HG03571 (cell line): ENCODE data around the gene DBX2.
"Not testable (repeated sequence)": the region's sequence is repeated elsewhere in the genome, so short reads cannot be mapped to it uniquely, and the experiment has no call there.

Source experiments
- ATAC-seq: cut with Tn5 transposase; IDR thresholded peaks from one replicate; pipeline ENCODE4 v1.9.1; 2021; ENCODE audit not compliant: unreplicated experiment

The DBX2 gene

DNA sequence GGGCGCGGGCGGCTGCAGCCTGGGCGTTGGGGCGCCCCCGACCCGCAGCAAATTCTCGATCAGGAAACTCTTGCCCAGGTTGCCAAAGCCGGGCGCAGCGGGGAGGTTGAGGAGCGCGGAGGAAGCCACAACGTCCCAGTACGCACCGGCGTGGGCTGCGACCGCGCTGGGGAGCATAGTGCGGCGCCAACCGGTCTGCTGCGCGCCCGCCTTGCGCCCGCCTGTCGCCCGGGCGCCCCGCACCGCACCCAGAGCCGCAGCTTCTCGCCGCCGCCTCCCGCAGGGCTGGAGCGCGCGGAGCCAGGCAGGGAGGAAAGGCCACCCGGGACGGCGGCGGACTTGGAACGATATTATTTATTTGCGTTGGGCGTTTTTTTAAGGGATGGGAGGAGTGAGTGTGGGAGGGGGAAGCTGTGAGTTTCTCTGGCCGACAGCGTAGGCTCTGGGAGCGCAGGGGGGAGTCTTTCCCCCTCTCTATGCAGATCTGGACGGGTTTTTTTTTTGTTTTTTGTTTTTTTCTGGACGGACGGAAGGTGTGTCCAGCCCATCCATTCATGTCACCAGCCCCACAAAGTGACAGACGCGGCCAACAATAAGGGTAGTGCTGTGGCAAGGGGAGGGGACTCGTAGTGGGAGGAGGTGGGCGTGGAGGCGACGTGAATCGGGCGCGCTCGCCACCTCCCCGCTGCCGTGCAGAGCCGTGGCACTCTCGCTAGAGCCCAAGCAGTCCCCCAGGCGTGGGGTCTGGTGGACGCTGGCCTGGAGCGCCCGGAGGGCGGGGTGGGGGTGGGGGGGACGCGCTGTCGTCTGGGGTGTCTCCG is at the start of gene DBX2:
Gene DBX2 (minus strand): TSS at position 349 of the 821 bp plus-strand sequence. CDS start 172 bp downstream, at position 177.
- no peak for ATAC-seq

DNA sequence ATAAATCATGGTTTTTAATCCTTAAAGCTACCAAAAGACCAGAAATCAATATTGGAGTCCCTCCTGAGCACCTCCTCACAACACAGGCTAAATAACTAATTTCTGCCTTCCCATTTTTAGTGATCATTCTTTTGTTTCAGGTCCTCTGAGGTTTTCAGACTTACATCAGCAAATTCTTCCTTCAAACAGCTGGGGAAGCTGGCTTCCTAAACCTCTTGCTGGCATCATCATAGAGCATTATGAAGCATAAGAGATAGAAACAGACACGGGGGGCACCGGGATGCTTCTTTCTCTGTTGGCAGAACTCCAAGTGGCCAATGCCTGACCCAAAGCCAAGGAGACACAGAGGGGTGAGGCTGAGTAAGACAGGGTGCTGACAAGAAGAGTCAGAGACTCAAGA is 47.9 kb upstream of the DBX2 start:
- no peak for ATAC-seq

DNA sequence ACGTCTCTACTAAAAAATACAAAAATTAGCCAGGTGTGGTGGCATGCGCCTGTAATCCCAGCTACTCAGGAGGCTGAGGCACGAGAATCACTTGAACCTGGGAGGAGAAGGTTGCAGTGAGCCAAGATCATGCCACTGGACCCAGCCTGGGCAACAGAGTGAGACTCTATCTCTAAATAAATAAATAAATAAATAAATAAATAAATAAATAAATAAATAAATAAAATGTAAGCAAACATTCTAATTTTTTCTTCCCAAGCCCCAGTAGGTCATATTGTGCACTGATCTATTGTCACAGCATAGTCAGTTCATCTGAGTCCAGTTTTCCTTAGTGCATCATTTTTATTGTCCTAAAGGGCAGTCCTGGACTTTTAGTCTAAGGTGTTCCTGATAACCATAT is 44.5 kb upstream of the DBX2 start:
- not testable (repeated sequence) for ATAC-seq

DNA sequence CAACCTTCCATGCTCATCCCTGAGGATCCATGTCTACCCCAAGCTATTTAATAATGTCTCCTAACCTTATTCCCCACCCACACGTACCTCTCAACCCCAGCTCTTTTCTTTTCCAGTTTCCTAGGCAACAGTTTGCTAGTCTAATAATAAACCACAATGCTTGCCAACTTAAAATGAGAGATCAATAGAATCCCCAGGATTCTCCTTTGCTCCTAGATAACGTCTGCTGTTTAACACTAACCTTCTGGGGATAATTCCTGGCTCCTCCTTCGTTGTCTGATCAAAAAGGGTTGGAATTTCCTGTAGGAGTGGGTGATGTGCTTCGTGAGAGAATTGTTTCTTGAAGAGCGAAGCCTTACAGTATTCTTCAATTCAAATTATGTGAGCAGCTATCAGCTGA is 42.2 kb upstream of the DBX2 start:
- no peak for ATAC-seq

DNA sequence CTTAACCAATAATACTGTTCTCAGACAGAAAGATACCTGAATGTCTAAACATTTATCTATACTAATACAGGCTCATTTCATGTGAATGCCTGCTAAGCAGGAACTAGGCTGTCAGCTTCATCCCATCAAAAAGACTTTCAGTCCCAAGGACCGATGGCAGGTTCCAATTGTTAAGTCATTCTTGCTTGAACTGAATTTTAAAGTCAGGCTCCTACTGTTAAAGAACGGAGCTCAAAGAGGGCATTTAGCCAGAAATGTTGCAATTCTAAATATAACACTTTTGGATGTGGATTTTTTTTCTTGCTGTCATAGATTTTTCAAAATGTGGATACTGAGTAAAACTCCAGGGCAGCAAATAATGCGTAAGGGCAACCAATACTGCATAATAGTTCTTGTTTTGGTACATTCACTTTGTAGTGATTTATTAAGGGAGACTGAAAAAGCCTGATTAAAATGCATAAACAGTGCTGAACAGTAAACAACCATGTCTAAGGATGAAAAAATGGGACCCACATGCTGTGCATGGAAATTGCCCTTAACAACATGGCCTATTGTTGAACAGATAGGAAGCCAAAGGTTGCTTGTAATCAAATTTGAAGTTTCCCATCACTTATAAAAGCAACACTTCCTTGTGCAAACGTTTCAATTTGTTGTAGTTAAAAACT is 38.6 kb upstream of the DBX2 start:
- no peak for ATAC-seq

DNA sequence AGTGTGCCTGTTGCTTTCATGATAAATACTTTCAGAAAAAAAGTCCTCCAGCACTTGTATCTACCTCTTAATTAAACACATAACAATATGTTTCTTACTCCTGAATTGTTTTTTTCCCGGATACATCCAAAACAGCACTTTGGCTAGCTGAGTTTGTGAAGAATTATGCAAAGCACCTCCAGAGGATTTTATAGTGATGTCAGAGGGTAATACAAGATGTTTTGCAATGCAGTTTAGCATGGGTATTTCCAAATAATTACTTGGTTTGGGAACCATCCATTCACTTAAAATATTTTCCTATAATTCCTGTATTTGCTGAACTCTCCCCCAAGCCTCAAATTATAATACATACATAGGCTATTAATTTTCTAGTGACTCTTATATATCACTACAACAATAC is 37.7 kb upstream of the DBX2 start:
- ATAC-seq: no peak

DNA sequence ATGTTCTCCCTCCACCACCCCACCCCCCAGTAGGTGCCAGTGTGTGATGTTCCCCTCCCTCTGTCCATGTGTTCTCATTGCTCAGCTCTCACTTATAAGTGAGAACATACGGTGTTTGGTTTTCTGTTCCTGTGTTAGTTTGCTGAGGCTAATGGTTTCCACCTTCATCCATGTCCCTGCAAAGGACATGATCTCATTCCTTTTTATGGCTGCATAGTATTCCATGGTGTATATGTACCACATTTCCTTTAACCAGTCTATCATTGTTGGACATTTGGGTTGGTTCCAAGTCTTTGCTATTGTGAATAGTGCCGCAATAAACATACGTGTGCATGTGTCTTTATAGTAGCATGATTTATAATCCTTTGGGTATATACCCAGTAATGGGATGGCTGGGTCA is 33.3 kb upstream of the DBX2 start:
- not testable (repeated sequence) for ATAC-seq

DNA sequence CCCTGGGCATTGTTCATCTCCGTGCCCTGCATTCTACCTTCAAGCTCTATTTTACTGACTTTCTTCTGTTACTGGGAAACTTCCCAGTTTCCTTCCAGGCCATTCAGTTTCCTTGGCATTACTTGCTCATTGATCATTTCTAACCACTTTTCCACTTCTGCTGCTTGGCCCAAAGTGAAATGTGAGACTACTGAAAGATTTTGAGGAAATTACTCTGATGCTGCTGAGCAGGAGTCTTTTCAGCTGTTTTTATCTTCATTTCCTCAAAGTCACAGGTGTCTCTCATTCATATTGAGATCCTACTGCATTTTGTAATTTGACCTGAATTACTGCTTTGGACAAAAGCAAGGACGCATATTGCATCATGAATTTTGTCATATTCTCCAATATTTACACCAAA is 26.4 kb upstream of the DBX2 start:
- no peak for ATAC-seq

DNA sequence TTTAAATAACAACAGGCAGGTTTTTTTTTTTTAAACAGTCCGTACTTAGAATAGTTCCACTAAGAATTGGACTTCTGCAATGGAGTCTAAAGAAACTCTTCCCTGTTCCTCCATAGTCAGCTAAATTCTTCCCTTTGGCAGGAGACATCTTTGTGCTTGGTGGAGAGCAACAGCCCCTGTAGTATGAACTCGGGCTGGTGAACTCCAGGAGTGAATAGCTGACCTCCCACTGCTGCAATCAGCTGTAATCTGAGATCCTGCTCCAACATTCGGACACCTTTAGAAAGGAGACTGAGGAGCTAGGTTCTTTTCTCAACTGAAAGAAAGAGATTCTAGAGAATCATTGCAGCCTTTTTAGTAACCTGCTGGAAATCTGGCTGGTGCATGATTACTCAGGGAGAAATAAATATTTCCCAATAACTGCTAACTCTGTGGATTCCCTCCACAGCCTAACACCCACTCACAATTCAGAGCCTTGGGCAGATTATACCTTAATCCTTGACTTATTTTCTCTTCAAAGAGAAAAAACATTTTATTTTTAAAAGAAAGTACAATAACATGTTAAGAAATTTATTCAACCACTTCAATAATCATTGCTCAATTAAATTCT is 25.6 kb upstream of the DBX2 start:
- ATAC-seq: no peak

DNA sequence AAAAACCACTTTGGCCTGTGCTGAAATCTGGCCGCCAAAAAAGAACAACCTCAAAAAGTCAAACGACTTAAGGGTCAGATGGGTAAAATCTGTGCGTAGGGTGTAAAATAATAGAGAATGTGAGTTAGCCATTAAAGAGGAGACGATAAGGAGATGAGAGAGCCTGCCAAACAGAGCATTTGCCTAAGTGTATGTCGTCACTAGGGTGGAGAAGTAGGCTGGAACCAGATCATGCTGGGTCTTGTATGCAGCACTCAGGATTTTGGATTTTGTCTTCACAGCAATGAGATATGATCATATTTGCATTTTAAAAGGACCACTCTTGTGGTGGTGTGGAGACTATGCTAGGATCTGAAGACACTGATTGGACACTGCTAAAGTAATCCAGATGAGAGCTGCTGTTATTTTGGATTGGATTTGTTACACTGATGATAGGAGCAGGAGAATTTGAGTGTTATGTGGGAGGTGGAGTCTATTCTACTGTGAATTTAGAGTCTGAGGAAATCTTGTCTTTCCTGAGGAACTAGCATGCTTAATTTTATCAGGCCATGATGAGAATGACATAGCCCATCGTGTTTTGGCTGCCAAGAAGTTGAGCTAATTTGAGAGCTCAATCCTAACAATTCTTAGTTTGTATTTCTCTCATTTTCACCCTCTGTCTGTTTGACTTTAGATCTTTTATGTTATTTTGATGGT is 24.8 kb upstream of the DBX2 start:
- no peak for ATAC-seq

DNA sequence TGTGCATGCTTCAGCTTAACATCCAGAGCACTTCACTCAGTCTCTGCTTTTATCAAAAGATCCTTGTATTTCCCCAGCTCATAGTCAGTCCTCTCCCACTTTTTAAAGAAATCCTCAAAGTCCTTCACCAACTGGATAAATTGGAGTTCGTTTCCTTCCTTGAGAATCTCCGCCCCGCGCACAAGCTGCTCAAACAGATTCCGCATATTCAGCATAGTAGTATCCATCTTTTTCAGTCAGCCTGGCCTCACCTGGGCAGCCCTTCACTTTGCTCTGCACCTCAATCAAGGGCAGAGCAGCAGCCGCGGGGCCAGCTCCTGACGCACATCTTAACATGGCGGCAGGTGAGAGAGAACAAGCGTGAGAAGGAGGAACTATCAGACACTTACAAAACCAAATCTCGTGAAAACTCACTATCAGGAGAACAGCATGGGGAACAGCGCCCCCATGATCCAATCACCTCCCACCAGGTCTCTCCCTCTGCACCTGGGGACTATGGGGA is 14.3 kb upstream of the DBX2 start:
- ATAC-seq: no peak

DNA sequence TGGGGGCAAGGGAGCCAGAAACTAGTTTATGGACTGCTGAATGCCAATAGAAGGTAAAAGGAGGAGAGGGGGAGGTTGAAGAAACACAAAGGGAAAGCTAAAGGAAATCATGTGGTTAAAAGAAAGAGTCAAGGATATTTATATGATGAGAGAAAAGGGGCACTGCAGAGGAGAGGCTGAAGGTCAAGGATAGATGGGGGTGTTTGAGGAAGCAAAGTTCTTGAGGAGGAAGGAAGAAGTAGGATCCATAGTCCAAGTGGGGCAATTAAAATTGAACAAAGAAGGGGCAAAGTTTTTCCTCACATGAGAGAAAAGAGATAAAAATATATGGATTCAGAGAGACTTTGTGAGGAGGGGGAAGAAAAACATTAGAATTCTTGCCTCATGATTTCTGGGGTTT is 10.1 kb upstream of the DBX2 start:
- no peak for ATAC-seq

DNA sequence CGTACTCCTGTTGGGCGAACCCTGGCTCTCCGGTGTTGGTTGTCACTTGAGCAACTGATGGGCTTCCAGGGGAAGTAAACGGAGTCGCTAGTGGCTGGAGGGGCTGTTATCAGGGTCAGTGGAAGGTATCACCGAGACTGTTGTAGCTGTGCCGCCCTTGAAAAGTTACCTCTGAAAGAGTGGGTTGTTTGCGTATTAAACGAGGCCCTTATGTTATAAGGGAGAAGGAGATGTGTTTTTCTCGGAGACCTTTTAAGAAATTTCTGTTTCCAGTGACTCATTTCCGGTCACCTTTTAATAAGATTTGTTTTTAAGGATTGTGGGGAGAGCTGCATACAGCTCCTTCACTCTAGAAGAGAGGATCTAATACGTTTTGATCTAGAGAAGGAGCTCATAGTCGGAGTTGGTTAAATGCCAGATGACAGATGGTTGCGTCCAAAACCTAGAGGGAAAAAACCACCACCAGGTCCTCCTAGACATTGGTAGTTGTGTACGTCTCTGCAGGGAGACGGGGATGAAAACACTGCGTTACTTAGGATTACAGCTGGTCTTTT is 750 bp upstream of the DBX2 start:
- ATAC-seq: no peak

DNA sequence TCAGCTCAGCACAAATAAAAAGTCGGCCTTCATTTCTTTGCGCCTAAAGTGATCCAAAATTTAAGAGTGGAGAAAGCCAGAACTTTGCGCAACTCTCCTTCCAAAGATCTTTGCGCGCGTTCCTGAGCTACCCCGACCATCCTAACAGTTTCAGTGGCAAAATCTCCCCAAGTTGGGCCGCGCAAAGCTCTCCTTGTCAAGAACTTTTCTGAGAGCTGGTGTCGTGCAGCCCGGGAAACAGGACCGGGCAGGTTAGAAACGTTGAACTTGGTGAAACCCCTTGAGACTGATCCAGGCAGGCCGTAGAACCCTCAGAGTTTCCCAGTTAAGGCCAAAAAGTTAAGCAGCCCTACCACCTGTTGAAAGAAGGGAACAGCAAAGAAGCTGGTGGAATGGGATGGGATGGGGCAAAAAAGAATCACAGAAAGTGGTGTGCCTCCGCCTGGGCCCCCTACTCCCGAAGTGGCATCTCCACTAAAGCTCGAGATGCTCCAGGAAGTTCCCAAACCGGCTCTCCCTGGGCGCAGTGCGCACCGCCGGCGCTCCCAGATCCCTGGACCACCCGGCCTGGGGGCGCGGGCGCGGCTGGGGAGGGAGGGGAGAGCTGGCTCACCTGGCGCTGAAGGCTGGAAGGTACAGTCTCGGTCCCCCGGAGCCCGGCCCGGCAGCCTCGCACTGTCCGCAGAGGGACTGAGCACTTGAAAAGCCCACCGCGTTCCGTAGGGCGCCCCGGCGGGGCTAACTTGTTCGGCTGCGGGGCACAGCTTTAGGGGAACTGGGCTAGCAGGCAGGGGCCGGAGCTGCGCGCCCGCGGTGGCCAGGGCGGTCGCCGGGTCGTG is 768 bp downstream of the DBX2 start:
- ATAC-seq: no peak

DNA sequence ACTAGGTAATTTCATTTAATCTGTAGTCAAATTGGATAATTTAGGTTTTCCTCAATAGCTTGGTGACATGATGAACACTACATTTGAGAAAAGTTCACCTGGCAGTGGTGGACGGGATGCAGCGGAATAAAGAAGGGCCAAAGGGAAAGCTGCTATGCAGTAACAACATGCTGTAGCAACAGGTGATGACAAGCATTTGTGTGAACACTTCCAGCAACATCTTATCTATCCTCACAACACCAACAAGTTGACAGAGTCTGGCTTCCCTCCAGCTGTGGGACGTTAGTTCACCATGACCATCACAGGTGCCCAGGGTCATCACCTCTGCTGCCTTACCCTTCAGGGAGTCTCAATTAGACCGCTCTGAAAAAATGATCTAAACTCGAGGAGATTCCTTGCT is 8.3 kb downstream of the DBX2 start:
- ATAC-seq: no peak

DNA sequence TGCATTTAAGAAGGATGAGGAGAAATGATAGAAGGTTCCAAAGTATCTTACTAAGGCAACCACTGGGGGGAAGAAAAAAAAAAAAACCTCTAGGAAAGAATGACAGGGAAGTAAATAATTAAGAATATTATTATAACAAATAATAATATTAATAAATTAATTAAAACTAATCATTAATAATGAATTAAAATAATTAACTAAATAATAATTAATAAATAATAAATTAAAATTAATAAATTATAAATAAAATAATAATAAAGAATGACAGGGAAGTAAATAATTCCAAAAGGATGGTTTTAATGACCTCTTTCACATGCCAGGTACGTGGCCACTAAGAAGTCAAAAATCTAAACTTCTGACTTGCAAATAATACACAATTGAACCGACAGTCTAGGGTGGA is 9.9 kb downstream of the DBX2 start:
- ATAC-seq: no peak

DNA sequence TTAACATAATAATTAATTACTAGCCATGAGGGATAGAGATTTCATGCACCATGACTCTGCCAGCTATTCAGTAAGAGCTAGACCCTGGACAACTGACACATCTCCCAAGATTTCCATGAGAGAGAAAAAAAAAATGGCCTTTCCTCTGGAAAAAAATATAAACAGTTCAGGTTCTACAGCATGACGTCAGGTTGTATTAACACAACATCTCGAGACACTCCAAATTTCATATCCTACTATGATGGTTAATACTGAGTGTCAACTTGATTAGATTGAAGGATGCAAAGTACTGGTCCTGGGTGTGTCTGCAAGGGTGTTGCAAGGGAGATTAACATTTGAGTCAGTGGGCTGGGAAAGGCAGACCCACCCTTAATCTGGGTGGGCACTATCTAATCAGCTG is 11.1 kb downstream of the DBX2 start:
- no peak for ATAC-seq

DNA sequence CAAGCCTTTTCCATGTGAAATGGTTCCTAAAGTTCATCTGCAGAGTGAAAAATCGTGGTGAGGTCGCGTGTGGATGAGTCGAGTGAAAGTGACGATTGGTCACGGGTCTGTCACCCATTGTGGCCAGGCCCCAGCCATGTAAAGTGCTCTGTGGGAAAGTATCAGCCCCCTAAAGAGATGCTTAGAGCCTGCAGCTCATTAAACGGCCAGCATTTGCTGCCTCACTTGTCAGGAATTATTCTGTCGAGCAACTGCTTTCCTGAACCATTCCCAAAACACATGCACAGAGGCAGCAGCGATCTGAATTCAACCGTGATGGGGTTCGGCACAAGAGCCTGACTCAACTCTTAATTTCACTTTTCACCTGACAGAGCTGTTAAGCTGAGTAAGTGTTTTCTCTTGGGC is 16.0 kb downstream of the DBX2 start:
- no peak for ATAC-seq

DNA sequence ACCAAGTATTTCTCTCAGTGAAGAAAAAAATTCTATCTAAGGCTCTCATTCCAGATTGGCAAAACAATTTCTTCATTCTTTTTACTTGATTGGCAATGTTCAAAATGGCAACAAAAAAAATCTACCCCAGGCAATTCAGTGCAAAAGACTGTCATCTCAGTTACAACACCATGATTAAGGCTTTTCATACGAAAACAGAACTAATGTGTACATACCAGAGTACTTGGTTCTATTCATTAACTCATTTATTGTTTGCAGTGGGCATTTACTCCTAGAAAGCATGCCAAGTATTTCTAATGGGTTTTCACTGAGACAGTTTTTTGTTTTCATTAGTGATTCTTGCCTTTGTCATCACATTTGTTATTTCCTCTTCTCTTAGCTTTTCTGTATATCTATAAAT is 33.0 kb downstream of the DBX2 start:
- ATAC-seq: no peak

DNA sequence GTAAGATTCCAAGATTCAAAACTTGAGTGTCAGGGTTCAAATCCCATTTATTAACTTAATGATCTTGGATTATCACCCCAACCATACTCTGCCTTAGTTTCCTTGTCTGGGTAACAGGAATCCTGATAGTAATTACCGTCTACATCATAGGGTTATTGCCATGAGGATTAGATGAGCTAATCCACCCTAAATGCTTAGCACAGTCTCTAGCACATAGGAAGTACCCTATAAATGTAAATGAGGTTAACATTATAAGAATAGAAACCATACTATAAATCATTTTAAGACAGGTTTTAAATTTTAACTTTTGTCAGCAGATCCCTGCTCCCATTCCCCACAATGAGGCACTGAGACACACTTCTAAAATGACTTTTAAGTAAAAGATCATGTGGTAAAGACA is 36.5 kb downstream of the DBX2 start:
- no peak for ATAC-seq
